IgD-negative memory B cell (primary cell): ENCODE data around the gene DYRK3. TPM values are rescaled to one million over a fixed set of nuclear protein-coding genes. Genes with fewer than 3 reads are reported as not detected.
A peak's percentile ranks its signal among the peaks of the same experiment; 100 is the strongest.

Experiments used
- H3K27ac Mint-ChIP-seq, 3 donors: one replicate each; pipeline ENCODE4 v1.8.0; 2020 to 2022; ENCODE audit warnings: mild to moderate bottlenecking in 3 of 3, mixed read lengths in 3 of 3, moderate library complexity in 1 of 3
- H3K27me3 Mint-ChIP-seq: one replicate; pipeline ENCODE4 v1.8.0; 2021; ENCODE audit warnings: mixed read lengths
- H3K36me3 Mint-ChIP-seq: one replicate; pipeline ENCODE4 v1.8.0; 2020; ENCODE audit warnings: mild to moderate bottlenecking, mixed read lengths
- H3K4me1 Mint-ChIP-seq, 3 donors: one replicate each; pipeline ENCODE4 v1.8.0; 2020 to 2022; ENCODE audit warnings: mixed read lengths in 3 of 3, mild to moderate bottlenecking in 1 of 3
- H3K4me3 Mint-ChIP-seq, 4 donors: one replicate each; pipeline ENCODE4 v1.8.0; 2020 to 2022; ENCODE audit warnings: mild to moderate bottlenecking in 4 of 4, mixed read lengths in 4 of 4, moderate library complexity in 3 of 4
- H3K9me3 Mint-ChIP-seq, 3 donors: one replicate each; pipeline ENCODE4 v1.8.0; 2020 to 2021; ENCODE audit warnings: mixed read lengths in 3 of 3, mild to moderate bottlenecking in 1 of 3
- polyA plus RNA-seq: library from polyadenylated mRNA; unstranded; fragments of 300-500 nt; fragmentation: Illumina TruSeq; gene quantifications from one replicate; pipeline ENCODE4 v1.2.3, GENCODE V29; 2021

The DYRK3 gene
- polyA plus RNA-seq, 1 donor from 2014 or later: 0.31 TPM

DNA sequence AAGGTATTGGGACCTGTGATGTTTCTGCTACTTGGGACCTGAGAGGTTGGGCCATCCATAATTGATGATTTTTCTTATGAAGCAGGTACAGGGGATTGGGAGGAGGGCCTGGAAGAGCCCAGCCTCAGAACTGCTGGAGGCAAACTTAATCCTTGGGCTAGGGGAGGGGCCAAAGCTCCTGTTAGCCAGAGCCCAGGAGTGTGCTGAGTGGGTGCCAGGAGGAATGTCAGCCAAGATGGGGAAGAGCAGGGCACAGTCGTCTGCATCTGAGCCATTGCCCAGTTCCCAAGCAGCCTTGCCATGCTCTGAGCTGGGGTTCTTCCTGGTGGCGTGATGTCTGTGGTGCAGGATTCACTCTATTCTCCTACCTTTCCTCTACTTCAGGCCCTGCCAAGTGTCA lies 55.2 kb downstream of the DYRK3 start:
- peaks cover 46 to 68% (median 62%) of the 10 kb centered on the region in 3 donors for H3K4me1 Mint-ChIP-seq
- H3K36me3 Mint-ChIP-seq: peaks cover 5% of the 10 kb centered on the region
- H3K4me3 Mint-ChIP-seq: peak overlapping the region in 1 of 4 donors; percentile 60
- H3K27ac Mint-ChIP-seq: peak overlapping the region in 2 of 3 donors; percentile 44 to 90
- H3K9me3 Mint-ChIP-seq: no peaks in the 10 kb centered on the region
- H3K27me3 Mint-ChIP-seq: no peaks in the 10 kb centered on the region

DNA sequence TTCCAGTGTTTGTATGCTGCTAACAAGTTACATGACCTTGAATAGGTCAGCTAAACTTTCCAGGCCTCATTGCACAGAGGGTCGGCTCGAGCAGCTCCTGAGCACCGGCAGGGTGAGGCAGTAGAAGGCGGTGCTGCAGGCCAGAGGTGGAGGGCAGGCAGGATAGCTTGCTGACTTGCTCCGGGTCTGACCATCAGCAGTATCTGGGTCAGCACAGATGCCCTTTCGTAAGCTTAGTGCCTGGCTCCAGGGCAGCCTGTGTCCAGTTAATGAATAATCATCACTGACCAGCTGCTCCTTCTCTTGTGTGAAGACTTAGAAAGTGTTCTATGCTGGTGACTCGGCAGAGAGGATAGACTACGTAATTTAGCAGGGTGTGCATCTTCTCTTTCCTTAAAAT lies 56.3 kb downstream of the DYRK3 start:
- peaks cover 46 to 73% (median 65%) of the 10 kb centered on the region in 3 donors for H3K4me1 Mint-ChIP-seq
- H3K27me3 Mint-ChIP-seq: no peaks in the 10 kb centered on the region
- H3K36me3 Mint-ChIP-seq: peaks cover 2% of the 10 kb centered on the region
- no peaks in the 10 kb centered on the region for H3K9me3 Mint-ChIP-seq
- H3K4me3 Mint-ChIP-seq: peak overlapping the region in 2 of 4 donors; percentile 45 to 50
- peak overlapping the region in 1 of 3 donors; percentile 9 for H3K27ac Mint-ChIP-seq

DNA sequence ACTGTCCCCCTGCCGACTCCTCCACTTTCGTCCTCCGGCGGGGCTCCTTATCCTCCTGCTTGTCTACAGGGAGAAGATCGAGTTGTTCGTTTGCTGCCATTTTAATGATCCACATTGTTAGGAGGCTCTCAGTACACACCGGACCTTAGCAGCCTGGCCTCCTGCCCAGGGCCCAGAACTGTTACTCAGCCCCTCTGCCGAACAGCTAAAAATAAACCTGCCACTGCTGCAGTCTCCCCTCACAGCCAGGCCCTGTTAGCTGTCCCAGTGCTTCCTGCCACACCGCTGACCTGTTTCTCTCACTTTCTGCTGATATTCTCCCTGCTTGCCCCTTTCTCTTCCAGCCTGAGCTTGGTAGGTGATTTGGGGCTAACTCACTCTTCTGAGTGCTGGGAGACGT lies 57.7 kb downstream of the DYRK3 start:
- H3K4me1 Mint-ChIP-seq: peaks cover 38 to 70% (median 57%) of the 10 kb centered on the region in 3 donors
- peak overlapping the region in 1 of 3 donors; percentile 3 for H3K27ac Mint-ChIP-seq
- no peaks in the 10 kb centered on the region for H3K27me3 Mint-ChIP-seq
- peak overlapping the region in 2 of 4 donors; percentile 31 to 61 for H3K4me3 Mint-ChIP-seq
- no peaks in the 10 kb centered on the region for H3K9me3 Mint-ChIP-seq
- peaks cover 2% of the 10 kb centered on the region for H3K36me3 Mint-ChIP-seq

DNA sequence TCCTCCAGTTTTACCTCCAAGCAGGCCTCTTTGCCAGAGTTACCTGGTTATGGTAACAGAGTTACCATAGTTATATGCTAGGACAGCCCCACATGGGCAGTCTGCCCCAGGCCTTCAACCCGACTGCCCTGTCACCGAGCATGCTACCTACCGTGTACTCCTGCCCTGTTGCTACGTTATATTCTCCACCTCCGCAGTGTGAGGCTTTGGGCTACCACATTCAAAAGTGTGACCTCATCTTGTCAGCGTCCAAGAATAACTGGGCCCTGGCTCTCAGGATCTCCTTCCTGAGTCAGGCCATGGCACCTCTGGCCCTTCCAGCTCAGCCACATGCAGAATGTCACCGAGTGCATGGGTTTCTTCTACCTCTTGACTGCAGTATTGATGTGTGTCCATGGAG lies 58.3 kb downstream of the DYRK3 start:
- peak overlapping the region in 1 of 4 donors; percentile 31 for H3K4me3 Mint-ChIP-seq
- H3K9me3 Mint-ChIP-seq: no peaks in the 10 kb centered on the region
- peaks cover 34 to 71% (median 57%) of the 10 kb centered on the region in 3 donors for H3K4me1 Mint-ChIP-seq
- peaks cover 2% of the 10 kb centered on the region for H3K36me3 Mint-ChIP-seq
- H3K27me3 Mint-ChIP-seq: no peaks in the 10 kb centered on the region
- H3K27ac Mint-ChIP-seq: peak overlapping the region in 1 of 3 donors; percentile 3

DNA sequence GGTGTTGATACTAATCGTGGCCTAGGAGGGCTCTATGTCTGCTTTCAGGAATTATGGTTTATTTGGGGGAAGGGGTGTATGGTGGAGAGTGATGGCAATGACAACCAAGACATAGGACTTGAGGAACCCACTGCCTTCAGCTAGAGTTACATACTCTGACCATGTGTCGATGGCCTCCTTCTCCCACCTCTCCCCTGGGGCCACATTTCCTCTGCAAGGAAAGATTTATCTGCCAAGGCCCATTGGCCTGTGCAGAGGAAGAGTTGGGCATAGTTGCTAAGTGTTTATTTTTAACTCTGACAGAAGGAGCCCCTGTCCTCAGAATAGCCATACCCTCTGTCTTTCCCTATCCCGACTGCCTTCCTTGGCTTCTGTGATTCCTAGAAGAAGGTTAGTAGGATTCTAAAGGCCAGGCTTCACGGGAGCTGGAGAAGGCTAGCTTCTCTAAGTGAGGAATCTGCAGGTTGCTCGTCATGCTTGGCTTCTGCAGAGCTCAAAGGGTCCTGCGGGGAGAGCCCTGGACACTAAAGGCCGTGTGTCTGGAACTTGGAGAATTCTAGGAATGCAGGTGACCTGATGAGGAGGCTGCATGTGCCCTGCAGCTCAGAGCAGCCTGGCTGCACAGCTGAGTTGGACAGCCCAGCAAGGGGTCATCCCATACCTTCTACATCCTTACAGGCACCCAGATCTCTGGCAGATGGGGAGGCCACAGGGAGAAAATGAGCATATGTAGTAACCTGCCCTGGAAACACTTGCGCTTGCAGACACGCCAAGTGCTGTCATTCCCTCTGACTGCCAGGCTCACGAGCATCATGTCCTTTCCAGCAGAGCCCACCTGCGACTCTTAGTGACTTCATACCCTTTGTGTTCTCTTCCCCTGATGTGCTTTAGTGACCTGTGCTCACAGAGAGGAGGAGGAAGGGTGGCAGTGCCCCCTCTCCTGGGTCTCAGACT lies 59.1 kb downstream of the DYRK3 start:
- Mint-ChIP-seq H3K4me1 (peaks cover 37 to 78% (median 65%) of the 10 kb centered on the region in 3 donors), H3K4me3 (peak overlapping the region in 1 of 4 donors; percentile 35), H3K36me3 (peaks cover 2% of the 10 kb centered on the region), H3K27me3 (no peaks in the 10 kb centered on the region), H3K27ac (peak overlapping the region in 2 of 3 donors; percentile 60 to 75), H3K9me3 (no peaks in the 10 kb centered on the region)

DNA sequence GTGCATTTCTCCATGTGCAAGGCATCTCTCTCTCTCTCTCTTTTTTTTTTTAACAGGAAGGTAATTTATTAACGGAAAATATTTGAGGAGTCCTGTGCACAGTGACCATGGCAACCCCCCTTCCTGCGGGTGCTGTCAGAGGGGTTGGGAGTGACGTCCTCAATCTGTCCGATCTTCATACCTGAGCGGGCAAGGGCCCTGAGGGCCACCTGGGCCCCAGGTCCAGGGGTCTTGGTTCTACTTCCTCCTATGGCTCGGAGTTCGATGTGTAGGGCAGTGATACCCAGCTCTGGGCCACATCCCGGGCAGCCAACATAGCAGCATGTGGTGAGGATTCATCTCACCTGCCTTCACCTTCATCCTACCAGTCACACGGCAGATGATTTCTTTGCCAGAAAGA lies 60.4 kb downstream of the DYRK3 start:
- Mint-ChIP-seq H3K36me3 (peaks cover 2% of the 10 kb centered on the region), H3K9me3 (no peaks in the 10 kb centered on the region), H3K4me3 (no peak overlapping the region), H3K4me1 (peaks cover 38 to 81% (median 61%) of the 10 kb centered on the region in 3 donors), H3K27me3 (no peaks in the 10 kb centered on the region), H3K27ac (peak overlapping the region in 1 of 3 donors; percentile 75)

DNA sequence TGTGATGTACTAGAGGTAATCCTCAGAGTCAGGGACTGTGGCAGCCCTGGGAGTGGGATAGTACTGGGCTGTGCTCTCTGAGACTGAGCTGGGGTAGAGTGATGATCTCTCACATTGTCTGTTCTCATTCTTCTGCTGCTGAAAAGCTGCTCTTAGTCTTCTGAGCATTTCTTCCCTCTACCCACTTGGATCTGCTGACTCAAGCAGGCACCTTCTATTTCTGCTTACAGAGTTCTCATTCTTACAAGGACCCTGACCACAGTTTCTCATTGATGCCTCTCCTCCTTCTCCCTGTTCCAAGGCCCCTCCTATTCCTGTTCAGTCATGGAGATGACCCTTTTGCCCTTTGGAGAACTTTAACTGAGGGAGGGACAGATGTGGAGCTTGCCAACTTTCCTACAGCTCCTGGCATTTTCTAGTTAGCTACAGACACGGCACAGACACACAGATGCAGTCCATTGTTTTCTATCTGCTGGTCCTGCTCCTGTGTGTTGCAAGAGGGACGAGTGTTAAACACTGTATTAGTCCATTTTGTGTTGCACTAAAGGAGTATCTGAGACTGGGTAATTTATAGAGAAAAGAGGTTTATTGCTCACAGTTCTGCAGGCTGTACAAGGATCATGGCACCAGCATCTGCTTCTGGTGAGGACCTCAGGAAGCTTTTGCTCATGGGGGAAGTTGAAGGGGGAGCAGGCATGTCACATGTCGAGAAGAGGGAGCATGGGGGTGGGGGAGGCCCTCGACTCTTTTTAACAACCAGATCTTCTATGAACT lies 61.7 kb downstream of the DYRK3 start:
- H3K27ac Mint-ChIP-seq: peak overlapping the region in 2 of 3 donors; percentile 17 to 49
- H3K9me3 Mint-ChIP-seq: no peaks in the 10 kb centered on the region
- H3K36me3 Mint-ChIP-seq: peaks cover 2% of the 10 kb centered on the region

DNA sequence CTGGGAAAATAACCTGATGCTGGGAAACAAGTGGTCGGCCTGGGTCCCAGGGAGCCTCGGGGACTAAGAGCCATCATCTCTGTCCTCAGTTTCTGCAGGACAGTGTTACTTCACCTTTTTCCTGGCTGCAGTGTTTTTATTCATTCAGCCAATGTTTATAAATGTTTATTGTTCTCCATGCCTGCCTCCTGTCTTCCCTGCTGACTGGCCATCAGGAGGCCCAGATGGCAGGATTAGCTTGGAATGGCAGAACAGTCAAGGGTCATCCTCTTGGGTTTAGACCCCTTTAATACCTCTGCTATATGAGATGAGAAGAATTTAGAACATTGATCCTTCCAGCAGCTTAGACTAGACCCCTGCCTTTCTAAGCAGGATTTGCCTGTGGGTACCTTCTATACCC lies 62.7 kb downstream of the DYRK3 start:
- Mint-ChIP-seq H3K27ac (peak overlapping the region in 1 of 3 donors; percentile 52), H3K27me3 (no peaks in the 10 kb centered on the region), H3K4me1 (peaks cover 32 to 73% (median 62%) of the 10 kb centered on the region in 3 donors), H3K4me3 (no peak overlapping the region), H3K9me3 (no peaks in the 10 kb centered on the region), H3K36me3 (peaks cover 2% of the 10 kb centered on the region)

More for the DNA sequence above, 61.7 kb downstream of the DYRK3 start:
- H3K27me3 Mint-ChIP-seq: no peaks in the 10 kb centered on the region
- peaks cover 35 to 73% (median 60%) of the 10 kb centered on the region in 3 donors for H3K4me1 Mint-ChIP-seq
- no peak overlapping the region for H3K4me3 Mint-ChIP-seq

Other genes with a start within 250 kb of the DYRK3 start
- gene IKBKE, start 165.1 kb upstream of the DYRK3 start, polyA plus RNA-seq: 28.4 TPM
- 130 TPM for gene RASSF5, start 128.0 kb upstream of the DYRK3 start, polyA plus RNA-seq
- 40.4 TPM for gene EIF2D, start 23.1 kb upstream of the DYRK3 start, polyA plus RNA-seq
- gene MAPKAPK2, start 49.4 kb downstream of the DYRK3 start, polyA plus RNA-seq: 4.1 TPM
- gene IL19, start 135.2 kb downstream of the DYRK3 start, polyA plus RNA-seq: not detected
- gene IL10, start 137.0 kb downstream of the DYRK3 start, polyA plus RNA-seq: 0.56 TPM
- not detected for gene IL20, start 230.1 kb downstream of the DYRK3 start, polyA plus RNA-seq